GM13976 (cell line): ENCODE measurements around the gene RABEPK.
"Not testable (repeated sequence)": the region's sequence is repeated elsewhere in the genome, so short reads cannot be mapped to it uniquely, and the experiment has no call there.

Source experiments
- DNase-seq: peaks from one replicate; pipeline ENCODE4 v3.0.0; 2012; ENCODE audit warnings: low spot score
- in situ Hi-C: fragments of 300-500 bp; cut with MboI; formaldehyde crosslinking; loops from one replicate; pipeline ENCODE4 v1.12.0; 2022; ENCODE audit warnings: low sequenced_read_pairs, mixed read lengths, inconsistent platforms; ENCODE audit not compliant: unreplicated experiment
- TF ChIP-seq, protein P1 (sequence below): IDR thresholded peaks from 2 replicates; pipeline ENCODE4 v1.5.1; 2012; ENCODE audit warnings: borderline replicate concordance, mild to moderate bottlenecking; ENCODE audit not compliant: insufficient read depth; ENCODE audit errors: extremely low read depth, missing control alignments, control extremely low read depth

Gene RABEPK

DNA sequence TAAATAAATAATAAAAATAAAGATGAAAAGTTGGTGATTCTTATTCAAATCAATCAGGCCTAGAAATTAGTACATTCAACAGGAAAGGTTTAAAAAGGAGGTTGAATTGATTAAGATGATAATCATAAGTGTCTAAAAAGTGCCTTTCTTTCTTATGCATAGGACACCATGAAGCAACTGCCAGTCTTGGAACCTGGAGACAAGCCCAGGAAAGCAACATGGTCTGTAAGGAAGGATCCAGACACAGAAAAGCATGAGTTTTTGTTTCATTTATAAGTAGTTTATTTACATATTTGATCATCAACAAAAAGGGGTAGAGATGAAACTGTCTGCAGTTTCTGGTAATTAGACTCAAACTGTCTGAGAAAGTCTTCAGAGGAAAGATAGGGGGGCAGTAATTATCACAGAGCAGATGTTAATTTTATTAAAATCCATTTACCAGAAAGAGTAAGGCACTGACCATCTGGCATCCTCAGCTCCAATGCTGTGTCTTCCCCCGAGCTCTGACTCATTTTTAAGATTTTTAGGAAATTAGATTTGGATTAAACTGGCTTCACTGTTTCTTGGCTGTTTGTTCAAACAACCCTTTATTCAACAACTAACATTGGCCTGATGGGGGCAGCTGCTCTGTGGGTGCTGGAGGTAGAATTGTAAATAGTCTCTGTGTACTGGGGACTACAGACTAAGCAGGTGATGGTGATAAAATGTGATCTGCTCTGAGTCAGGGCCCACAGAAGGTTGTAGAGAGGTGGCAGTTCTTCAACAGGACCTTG, 2.7 kb downstream of the RABEPK start:
- in situ Hi-C loops, result no loop called here
- TF ChIP-seq, protein P1, sequence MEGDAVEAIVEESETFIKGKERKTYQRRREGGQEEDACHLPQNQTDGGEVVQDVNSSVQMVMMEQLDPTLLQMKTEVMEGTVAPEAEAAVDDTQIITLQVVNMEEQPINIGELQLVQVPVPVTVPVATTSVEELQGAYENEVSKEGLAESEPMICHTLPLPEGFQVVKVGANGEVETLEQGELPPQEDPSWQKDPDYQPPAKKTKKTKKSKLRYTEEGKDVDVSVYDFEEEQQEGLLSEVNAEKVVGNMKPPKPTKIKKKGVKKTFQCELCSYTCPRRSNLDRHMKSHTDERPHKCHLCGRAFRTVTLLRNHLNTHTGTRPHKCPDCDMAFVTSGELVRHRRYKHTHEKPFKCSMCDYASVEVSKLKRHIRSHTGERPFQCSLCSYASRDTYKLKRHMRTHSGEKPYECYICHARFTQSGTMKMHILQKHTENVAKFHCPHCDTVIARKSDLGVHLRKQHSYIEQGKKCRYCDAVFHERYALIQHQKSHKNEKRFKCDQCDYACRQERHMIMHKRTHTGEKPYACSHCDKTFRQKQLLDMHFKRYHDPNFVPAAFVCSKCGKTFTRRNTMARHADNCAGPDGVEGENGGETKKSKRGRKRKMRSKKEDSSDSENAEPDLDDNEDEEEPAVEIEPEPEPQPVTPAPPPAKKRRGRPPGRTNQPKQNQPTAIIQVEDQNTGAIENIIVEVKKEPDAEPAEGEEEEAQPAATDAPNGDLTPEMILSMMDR, result no peak
- DNase-seq, result no peak

DNA sequence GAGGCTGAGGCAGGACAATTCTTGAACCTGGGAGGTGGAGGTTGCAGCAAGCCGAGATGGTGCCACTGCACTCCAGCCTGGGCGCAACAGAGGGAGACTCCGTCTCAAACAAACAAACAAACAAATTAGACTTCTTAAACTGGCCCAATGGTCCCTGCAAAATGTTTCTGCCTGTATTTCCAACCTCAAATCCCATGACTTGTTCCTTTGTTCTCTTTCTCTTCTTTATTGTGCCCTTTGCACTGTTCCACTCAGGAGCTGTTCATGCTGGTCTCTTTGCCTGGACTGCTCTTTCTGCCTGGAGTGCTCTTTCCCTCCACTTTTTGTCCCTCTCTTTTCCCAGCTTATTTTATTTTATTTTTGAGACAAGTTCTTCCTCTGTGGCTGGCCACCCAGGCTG, 4.1 kb downstream of the RABEPK start:
- no peak for DNase-seq
- in situ Hi-C loops, result no loop called here
- TF ChIP-seq, protein P1, result no peak

DNA sequence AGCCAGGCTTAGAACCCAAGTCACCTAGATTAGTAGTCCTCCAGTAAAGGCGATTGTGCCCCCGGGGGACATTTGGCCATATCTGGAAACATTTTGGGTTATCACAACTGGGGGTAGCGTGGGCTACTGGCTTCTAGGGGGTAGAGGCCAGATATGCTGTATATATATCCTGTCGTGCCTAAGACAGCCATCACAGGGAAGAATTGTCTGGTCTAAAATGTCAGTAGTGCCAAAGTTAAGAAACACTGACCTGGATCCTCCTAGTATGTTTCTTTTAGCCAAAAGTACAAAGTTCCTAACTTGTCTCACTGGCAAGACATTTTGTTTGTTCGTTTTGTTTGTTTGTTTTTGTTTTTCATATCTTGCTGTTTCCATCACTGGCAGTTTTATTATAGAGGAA, 13.8 kb downstream of the RABEPK start:
- in situ Hi-C loops, result no loop called here
- TF ChIP-seq, protein P1, result no peak
- DNase-seq, result no peak

DNA sequence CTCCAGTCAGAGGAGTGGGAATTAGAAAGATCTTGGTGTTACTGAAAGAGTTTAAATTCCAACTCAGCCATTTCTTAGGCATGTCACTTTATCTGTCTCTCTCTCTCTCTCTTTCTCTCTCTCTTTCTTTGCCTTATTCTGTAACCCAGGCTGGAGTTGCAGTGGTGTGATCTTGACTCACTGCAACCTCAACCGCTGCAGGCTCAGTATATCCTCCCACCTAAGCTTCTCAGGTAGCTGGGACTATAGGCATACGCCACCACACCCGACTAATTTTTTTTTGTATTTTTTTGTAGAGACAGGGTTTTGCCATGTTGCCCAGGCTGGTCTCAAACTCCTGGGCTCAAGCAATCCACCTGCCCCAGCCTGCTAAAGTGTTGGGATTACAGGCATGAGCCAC, 18.3 kb downstream of the RABEPK start:
- DNase-seq, result no peak
- in situ Hi-C loops, result no loop called here

DNA sequence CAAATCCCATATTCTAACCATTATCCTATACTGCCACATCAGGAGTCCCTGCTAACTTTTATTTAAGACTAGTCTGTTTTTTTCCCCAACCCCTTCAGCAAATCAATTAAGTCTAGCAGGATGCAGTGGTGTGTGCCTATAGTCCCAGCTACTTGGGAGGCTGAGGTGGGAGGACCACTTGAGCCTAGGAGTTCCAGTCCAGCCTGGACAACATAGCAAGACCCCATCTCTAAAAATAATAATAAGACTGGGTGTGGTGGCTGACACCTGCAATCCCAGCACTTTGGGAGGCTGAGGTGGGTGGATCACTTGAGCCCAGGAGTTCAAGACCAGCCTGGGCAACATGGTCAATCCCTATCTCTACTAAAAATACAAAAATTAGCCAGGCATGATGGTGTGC, 24.5 kb downstream of the RABEPK start:
- DNase-seq, in situ Hi-C loops: not testable (repeated sequence)

More for the DNA sequence above, 18.3 kb downstream of the RABEPK start:
- TF ChIP-seq, protein P1, result no peak

DNA sequence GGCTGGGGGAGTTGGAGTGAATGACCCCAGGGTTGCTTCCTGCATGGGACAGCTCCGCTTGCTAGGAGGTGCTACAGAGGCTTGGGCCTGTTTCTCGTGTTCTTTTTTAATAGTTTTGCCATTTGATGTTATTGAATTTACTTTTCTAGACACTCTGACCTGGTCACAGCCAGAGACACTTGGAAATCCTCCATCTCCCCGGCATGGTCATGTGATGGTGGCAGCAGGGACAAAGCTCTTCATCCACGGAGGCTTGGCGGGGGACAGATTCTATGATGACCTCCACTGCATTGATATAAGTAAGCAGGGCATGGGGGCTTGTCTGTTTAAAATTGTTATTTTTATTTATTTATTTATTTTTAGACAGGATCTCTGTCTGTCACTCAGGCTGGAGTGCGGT, 27.4 kb downstream of the RABEPK start:
- TF ChIP-seq, protein P1, result no peak
- in situ Hi-C loops, result no loop called here
- DNase-seq, result no peak

DNA sequence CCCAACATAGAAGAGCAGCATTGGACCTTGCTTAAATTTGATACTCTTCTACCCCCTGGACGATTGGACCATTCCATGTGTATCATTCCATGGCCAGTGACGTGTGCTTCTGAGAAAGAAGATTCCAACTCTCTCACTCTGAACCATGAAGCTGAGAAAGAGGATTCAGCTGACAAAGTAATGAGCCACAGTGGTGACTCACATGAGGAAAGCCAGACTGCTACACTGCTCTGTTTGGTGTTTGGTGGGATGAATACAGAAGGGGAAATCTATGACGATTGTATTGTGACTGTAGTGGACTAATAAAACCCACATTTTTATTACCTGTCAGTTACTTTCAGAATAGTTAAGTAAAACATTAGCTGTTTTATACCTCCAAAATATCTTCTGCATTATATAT, 33.3 kb downstream of the RABEPK start:
- DNase-seq, result no peak
- TF ChIP-seq, protein P1, result no peak
- in situ Hi-C loops, result no loop called here

DNA sequence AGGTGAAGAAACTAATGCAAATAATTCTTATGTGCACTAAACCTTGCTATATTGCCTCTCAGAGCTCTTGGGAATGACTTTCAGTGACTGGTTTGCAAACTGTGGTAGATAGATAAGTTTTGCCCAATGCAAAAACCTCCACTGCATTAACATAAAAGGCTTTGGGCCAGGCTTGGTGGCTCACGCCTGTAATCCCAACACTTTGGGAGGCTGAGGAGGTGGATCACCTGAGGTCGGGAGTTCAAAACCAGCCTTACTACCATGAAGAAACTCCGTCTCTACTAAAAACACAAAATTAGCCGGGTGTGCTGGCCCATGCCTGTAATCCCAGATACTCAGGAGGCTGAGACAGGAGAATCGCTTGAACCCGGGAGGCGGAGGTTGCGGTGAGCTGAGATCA, 33.8 kb downstream of the RABEPK start:
- in situ Hi-C loops, result not testable (repeated sequence)

More for the DNA sequence above, 33.8 kb downstream of the RABEPK start:
- not testable (repeated sequence) for DNase-seq
